SK-N-SH treated with all-trans-retinoic acid at 6 μM for 48 hours (cell line): ENCODE data around the gene UBLCP1.

Source experiments
- RARB ChIP-seq: fragments of 250-450 bp; sonication (Bioruptor Pico); IDR thresholded peaks from 2 replicates; pipeline ENCODE4 v1.8.0; 2021; ENCODE audit warnings: mild to moderate bottlenecking, moderate library complexity
- TCF4 ChIP-seq: fragments of 250-450 bp; sonication (Bioruptor Pico); IDR thresholded peaks from 2 replicates; pipeline ENCODE4 v1.8.0; 2021; ENCODE audit warnings: mild to moderate bottlenecking, moderate library complexity, borderline replicate concordance
- ZFP3 ChIP-seq: fragments of 250-450 bp; sonication (Bioruptor Pico); IDR thresholded peaks from 2 replicates; pipeline ENCODE4 v1.5.0; 2020; ENCODE audit warnings: mild to moderate bottlenecking, moderate library complexity
- ZNF70 ChIP-seq: fragments of 450-650 bp; formaldehyde crosslinking; IDR thresholded peaks from 2 replicates; pipeline ENCODE4 v1.5.0; 2020; ENCODE audit warnings: mild to moderate bottlenecking, moderate library complexity
- ZNF8 ChIP-seq: fragments of 450-650 bp; formaldehyde crosslinking; IDR thresholded peaks from 2 replicates; pipeline ENCODE4 v1.5.0; 2020; ENCODE audit warnings: mild to moderate bottlenecking, moderate library complexity

- no peak for TF ChIP-seq ZNF8 (CRISPR knock-in tag)
- no peak for TF ChIP-seq TCF4 (CRISPR knock-in tag)
- no peak for TF ChIP-seq ZNF70
- no peak for TF ChIP-seq RARB
- no peak for TF ChIP-seq ZFP3 (CRISPR knock-in tag)
These were observed 31.8 kb downstream of the UBLCP1 start for GRCh38 chr5:159294921-159295320.
